ENCODE data around the gene DPYSL3. TPM values are rescaled to one million over a fixed set of nuclear protein-coding genes. Genes with fewer than 3 reads are reported as not detected.

Gene DPYSL3
- total RNA-seq, 1 donor from 2014 or later, result 0.20 TPM

DNA sequence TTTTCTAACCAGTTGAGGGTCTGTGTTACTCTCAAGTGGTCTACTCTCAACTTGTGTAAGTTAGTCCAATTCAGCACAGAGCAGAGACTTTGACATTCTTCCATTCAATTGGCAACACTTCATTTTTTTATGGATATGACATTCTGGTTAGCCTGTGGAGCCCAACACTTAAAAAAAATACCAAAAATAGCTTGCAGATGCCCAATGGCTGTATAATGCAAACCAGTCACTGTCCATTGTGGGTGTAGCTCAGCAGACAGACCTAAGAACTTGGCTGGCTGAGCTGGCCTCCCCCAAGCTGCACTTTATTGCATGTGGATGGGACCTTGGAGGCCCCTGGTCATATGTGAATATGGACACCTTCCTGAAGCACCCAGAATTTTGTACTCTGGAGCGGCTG is 103.2 kb downstream of the DPYSL3 start:
- intact Hi-C loops (cut with micrococcal nuclease), result no loop called here

GRCh38 chr5:147404706-147405105 is 105.2 kb downstream of the DPYSL3 start:
- intact Hi-C loops (cut with micrococcal nuclease), result no loop called here

- intact Hi-C loops (cut with micrococcal nuclease), result no loop called here
Observed at GRCh38 chr5:147403651-147404640, 105.9 kb downstream of the DPYSL3 start.

GRCh38 chr5:147400881-147401280 is 109.0 kb downstream of the DPYSL3 start:
- intact Hi-C loops (cut with micrococcal nuclease), result no loop called here

DNA sequence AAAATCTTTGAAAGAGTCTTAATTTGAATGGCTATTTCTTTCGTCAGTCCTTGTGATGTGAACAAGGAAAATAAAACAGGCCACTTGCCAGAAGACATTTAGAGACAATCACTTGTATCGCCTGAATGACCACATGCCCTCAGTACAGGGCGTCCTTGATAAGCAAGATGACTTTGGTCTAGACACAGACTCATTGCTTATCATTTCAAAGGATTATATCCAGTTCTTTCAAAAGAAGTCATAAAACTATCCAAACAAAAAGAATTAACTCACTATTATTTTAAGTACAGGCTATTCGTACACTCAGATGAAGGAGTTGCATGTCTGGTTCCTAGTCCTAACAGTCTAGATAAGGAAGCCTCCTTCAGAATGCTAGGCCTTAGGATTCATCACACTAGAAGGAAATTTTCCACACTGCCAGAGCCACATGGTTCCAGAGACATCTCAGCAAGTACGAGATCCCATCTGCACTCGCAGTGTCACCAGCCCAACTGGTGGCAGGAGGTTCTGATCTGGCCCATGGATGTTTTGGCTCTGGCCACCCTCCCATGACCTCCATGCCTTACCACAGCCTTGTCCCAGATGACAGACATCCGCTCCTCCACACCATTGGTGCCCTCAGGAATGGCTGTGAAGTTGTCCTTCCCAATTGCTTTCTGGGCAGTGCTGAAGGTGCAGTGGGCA is 109.6 kb downstream of the DPYSL3 start:
- intact Hi-C loops (cut with micrococcal nuclease), result no loop called here

DNA sequence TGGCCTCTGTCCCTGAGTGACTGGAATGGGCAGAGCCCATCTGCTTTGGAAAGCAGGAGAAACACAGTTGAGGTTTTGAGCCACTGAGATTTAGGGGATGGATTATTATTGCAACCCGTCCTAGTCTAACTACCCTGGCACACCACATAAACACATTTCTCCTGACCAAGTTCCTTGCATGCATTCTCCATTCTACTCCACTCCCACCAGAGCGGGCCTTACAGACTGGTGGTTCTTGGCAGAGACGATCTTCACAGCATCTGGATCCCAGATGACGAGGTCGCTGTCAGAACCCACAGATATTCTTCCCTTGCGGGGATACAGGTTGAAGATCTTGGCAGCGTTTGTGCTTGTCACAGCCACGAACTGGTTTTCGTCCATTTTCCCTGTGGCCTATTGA is 111.0 kb downstream of the DPYSL3 start:
- intact Hi-C loops (cut with micrococcal nuclease), result no loop called here

GRCh38 chr5:147397616-147398015 is 112.3 kb downstream of the DPYSL3 start:
- intact Hi-C loops (cut with micrococcal nuclease), result no loop called here

- intact Hi-C loops (cut with micrococcal nuclease), result no loop called here
Observed at GRCh38 chr5:147396070-147396823, 113.6 kb downstream of the DPYSL3 start.

DNA sequence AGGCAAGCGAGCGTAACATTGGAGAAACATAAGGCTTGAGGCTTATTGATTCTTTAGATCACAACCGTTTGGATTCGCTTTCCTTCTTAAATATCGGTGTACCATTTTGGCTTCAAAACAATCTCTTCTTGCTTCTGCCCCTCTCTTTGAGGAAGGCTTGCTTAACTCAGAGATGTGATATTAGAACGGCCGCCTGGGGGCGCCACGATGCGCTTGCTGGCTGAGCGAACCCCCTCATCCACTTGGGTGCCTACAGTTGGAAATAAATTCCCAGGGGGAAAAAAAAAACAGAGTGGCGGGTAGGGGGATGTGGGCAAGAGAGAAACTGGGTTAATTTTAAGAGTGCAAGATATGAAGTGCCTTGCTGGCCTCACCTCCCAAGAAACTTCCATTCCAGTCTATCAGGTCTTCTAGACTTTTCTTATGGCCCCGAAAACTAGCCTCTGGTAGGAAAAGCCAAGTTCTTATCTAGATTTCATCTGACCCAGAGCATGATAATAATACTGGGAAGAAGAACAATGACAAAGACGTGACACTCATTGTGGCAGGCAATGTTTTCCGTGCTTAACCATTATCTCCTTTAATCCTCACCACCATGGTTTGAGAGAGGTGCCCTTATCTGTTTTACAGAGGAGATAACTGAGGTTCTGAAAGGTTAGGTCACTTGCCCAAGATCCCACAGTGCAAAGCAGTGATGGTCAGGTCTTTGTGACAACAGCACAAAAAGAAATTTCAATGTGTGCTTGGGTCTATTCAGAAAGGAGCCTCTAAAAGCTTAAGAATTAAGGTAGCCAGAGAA is 115.8 kb downstream of the DPYSL3 start:
- intact Hi-C loops (cut with micrococcal nuclease), result no loop called here

DNA sequence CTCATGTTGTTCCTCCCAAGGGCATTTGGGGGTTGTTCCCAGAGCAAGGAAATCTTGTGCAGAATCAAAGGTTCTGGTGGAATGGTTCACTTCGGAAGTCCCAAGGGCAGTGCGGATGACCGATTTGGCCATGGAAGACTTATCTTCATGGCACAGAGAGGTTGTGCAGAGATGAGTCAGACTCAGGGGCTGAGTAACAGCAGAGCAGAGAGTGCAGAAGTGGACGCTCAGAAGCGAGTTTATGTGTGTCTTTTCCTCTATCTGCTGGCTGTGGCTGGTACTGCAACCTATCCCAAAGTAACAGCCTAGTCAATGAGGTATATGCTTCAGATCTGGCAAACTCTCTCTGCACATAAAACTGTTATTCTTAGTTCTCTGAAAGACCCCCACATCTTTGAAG is 118.1 kb downstream of the DPYSL3 start:
- intact Hi-C loops (cut with micrococcal nuclease), result no loop called here

- intact Hi-C loops (cut with micrococcal nuclease), result no loop called here
Observed at GRCh38 chr5:147390654-147391225, 119.1 kb downstream of the DPYSL3 start.

DNA sequence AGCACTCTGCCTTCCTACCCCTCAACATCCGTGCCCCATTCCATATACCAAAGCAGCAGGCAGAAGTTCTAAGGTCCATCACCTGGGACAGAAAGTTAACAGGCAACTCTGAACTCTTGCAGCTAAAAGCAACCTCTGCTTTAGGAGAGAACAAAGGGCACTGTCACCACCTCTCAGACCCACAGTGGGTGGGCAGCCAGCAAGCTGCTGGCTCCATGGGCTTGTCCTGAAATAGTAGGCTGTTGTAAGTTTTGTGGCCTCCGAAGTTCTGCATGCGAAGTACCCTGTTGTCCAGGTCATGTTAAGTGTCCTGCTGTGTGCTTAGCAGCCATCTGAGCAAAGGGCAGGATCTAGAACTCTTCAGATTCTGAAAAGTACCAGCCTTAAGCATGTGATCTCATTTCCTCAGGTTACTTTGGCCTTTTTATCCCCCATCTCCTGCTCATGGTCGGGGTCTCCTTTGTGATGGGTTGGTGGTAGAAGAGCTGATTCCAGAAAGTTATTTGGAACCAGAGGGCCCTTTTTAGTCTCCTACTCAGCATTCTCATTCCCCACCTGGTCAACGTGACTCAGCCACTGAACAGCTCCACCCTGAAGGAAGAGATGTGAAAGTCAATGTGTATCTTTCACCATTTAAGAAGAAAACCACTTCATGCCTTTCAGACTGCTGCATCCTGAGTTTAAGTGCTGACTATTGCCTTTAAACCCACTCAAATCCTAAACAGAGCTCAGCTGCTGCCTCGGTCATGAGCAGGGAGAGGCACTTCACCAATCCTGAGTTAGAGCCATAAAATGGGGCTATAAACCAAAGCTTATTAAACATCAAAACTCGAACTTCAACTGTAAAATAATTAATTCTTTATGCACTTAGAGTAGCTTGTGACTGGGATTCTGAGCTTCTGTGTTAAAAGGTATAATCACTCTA is 121.4 kb downstream of the DPYSL3 start:
- intact Hi-C loops (cut with micrococcal nuclease), result no loop called here

- intact Hi-C loops (cut with micrococcal nuclease), result no loop called here
Observed at GRCh38 chr5:147387109-147387508, 122.8 kb downstream of the DPYSL3 start.

DNA sequence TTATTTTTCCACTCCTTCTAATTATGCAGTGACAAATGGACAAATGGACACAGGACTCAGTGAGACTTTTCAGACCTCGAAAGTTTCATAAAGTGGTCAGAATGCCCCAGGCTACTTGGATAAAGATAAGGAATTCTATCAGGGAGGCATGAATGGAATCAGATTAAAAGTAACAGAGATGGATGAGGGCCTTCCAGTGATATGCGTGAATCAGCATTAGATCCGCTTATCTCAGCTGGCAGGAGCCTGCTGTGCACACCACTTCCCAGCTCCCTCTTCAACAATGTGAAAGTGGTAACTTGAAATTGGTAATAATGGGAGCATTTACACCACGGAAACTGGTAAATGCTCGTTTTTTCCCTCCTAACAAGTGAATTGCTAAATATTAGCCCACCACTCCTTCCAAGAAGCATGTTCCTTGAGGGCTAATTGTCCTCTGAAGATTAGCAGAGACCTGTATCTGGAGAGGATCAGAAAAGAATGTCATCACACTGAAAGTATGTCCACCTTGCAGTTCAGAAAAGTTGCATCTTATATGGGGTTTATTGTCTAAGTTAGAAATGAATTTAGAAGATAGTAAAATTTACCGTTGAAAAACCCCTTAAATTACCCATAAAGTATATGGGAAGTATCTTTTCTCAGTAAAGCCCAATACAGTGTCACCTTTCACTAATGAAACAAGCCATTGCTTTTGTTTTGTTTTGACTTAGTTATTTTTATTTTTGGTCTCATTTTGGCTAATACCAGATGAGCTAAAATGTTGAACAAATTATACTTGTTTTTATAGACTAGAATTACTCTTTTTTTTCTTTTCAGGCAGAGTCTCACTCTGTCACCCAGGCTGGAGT is 125.3 kb downstream of the DPYSL3 start:
- intact Hi-C loops (cut with micrococcal nuclease), result no loop called here

GRCh38 chr5:147382776-147383175 is 127.1 kb downstream of the DPYSL3 start:
- intact Hi-C loops (cut with micrococcal nuclease), result no loop called here

DNA sequence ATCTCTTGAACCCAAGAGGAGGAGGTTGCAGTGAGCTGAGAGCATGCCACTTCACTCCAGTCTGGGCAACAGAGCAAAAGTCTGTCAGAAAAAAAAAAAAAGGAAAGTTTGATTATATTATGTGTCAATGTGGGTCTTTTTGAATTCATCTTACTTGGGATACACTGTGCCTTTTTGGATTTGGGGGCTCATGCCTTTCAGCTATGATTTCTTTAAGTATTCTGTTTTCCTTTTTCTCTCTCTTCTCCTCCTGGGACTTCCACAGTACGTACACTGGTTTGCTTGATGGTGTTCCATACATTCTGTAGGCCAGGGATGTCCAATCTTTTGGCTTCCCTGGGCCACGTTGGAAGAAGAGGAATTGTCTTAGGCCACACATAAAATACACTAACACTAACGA is 128.3 kb downstream of the DPYSL3 start:
- intact Hi-C loops (cut with micrococcal nuclease), result no loop called here

DNA sequence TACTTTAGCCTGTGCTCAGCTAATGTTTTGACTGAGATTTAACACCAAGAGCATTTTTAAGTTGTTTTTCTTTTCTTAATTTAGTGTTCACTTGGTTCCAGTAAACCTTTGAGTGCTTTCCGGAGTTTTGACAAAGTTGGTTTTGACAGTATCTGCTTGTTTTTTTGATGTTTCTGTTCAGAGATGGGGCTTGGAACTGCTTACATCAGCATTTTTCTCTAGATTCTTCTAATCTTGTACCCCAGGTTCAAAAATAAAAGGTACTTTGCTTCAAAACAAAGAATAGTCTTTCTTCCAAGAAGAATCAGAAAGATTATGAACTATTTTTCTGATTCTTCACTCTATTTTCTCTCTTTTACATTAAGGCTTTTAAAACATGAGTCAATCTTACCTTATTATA is 132.2 kb downstream of the DPYSL3 start:
- intact Hi-C loops (cut with micrococcal nuclease), result no loop called here

GRCh38 chr5:147375151-147375550 is 134.7 kb downstream of the DPYSL3 start:
- intact Hi-C loops (cut with micrococcal nuclease), result no loop called here

- intact Hi-C loops (cut with micrococcal nuclease), result no loop called here
Observed at GRCh38 chr5:147373328-147373727, 136.5 kb downstream of the DPYSL3 start.

All from T-helper 1 cell treated with Interleukin-12 subunit alpha and Interleukin-12 subunit beta and Interleukin-4 antibody, amounts not matched to agents 30 ng/mL and 1 ng/mL, for 36 hours (primary cell).